GM12872 (cell line): ENCODE measurements around the gene GRIA1.

Experiments used
- CTCF ChIP-seq: IDR thresholded peaks from 3 replicates; pipeline ENCODE4 v1.5.1; 2011; ENCODE audit warnings: low read depth, mild to moderate bottlenecking, low read length, moderate library complexity; ENCODE audit not compliant: insufficient read depth

Gene GRIA1

GRCh38 chr5:153490118-153491037, at the start of gene GRIA1:
TSS of gene GRIA1 (plus strand) at chr5:153490670.
- no peak for TF ChIP-seq CTCF

- no peak for TF ChIP-seq CTCF
These were observed 44.4 kb upstream of the GRIA1 start for GRCh38 chr5:153445875-153446579.

GRCh38 chr5:153447534-153447933, 42.9 kb upstream of the GRIA1 start:
- no peak for TF ChIP-seq CTCF

GRCh38 chr5:153456354-153456753, 34.1 kb upstream of the GRIA1 start:
- TF ChIP-seq CTCF: no peak

- no peak for TF ChIP-seq CTCF
These were observed 33.5 kb upstream of the GRIA1 start for GRCh38 chr5:153456993-153457392.

GRCh38 chr5:153458268-153458667, 32.2 kb upstream of the GRIA1 start:
- TF ChIP-seq CTCF: no peak

- no peak for TF ChIP-seq CTCF
These were observed 31.3 kb upstream of the GRIA1 start for GRCh38 chr5:153459051-153459743.
